Fibroblast of lung (primary cell): ENCODE results near the gene PSMC3.

Experiments used
- EZH2 ChIP-seq: IDR thresholded peaks from 2 replicates; pipeline ENCODE4 v1.5.1; 2012; ENCODE audit warnings: low read length, control low read depth, mild to moderate bottlenecking; ENCODE audit errors: missing control alignments
- TF ChIP-seq, protein P1 (sequence below), 2 donors: IDR thresholded peaks in 1 of 2; conservative IDR thresholded peaks in 1 of 2; 1 replicate in 1 of 2; 2 replicates in 1 of 2; pipeline ENCODE4 v1.5.1; 2011 to 2012; ENCODE audit warnings: low read length in 2 of 2, control low read depth in 1 of 2, inconsistent platforms in 1 of 2, low read depth in 1 of 2, mild to moderate bottlenecking in 1 of 2

DNA sequence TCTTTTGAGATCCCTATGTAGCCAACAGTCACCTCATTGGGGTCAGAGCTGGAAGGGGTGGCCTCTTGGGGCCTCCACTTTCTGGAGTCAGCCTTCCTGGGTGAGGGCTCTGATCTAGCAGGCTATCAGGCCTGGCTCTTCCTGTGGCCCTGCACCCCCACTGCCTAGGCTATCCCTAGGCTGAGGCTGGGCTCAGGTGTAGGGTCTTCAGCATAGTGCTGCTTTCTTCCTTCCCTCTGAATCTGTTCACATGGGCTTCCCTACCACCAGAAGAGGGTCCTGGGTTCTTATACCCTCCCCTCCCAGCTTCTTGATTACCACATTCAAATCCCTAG, 47.4 kb downstream of the PSMC3 start:
- TF ChIP-seq, protein P1, sequence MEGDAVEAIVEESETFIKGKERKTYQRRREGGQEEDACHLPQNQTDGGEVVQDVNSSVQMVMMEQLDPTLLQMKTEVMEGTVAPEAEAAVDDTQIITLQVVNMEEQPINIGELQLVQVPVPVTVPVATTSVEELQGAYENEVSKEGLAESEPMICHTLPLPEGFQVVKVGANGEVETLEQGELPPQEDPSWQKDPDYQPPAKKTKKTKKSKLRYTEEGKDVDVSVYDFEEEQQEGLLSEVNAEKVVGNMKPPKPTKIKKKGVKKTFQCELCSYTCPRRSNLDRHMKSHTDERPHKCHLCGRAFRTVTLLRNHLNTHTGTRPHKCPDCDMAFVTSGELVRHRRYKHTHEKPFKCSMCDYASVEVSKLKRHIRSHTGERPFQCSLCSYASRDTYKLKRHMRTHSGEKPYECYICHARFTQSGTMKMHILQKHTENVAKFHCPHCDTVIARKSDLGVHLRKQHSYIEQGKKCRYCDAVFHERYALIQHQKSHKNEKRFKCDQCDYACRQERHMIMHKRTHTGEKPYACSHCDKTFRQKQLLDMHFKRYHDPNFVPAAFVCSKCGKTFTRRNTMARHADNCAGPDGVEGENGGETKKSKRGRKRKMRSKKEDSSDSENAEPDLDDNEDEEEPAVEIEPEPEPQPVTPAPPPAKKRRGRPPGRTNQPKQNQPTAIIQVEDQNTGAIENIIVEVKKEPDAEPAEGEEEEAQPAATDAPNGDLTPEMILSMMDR (conservative IDR thresholded peaks at IDR 0.05 in 1 of 2, IDR thresholded peaks at IDR 0.05 in 1 of 2; ENCODE audit: low read depth in 1 of 2, low read length in 2 of 2) = no peak
- TF ChIP-seq EZH2 = no peak
